A549 (cell line): ENCODE measurements around the gene GPR4. TPM values are rescaled to one million over a fixed set of nuclear protein-coding genes. Genes with fewer than 3 reads are reported as not detected.

Source experiments
- ATAC-seq, 2 experiments: fragments of 200-7000 bp in 1 of 2; fragments of >200 bp in 1 of 2; cut with Nextera tagmentation in 1 of 2; cut with Tn5 transposase in 1 of 2; 3 replicates each; pipeline versions ENCODE4 v1.8.0 to v1.9.1; 2018 to 2020; ENCODE audit warnings: mild to moderate bottlenecking in 1 of 2, moderate library complexity in 1 of 2
- CTCF ChIA-PET: fragments of 300-600 bp; sonication (Branson Sonifier 250); formaldehyde crosslinking; extraction: SDS; loops from one replicate; lab custom pipeline; 2021; ENCODE audit warnings: antibody characterized with exemption, inconsistent platforms; lab: Yijun Ruan, JAX
- POLR2A ChIA-PET: fragments of 350-600 bp; formaldehyde crosslinking; extraction: SDS; loops from one replicate; lab custom pipeline; 2021; ENCODE audit warnings: antibody characterized with exemption, inconsistent platforms; lab: Yijun Ruan, JAX
- DNase-seq, 2 experiments: peaks; one replicate each; pipeline versions ENCODE4 v3.0.0 to v3.0.0-alpha.2; 2011 to 2016; ENCODE audit warnings: low read depth in 1 of 2, low spot score in 1 of 2
- FAIRE-seq: peaks from 2 replicates; lab custom pipeline; 2011; peaks lifted over from hg19 to GRCh38; lab: Jason Lieb, UNC
- H3K27ac ChIP-seq, 2 experiments: fragments of >200 bp; sonication (Bioruptor Twin); formaldehyde crosslinking; 3 replicates each; pipeline ENCODE4 v1.5.1; 2016 to 2017
- H3K4me1 ChIP-seq: fragments of >200 bp; sonication (Bioruptor Twin); formaldehyde crosslinking; 3 replicates; pipeline ENCODE4 v1.6.1; 2016
- H3K4me2 ChIP-seq: fragments of >200 bp; sonication (Bioruptor Twin); formaldehyde crosslinking; 3 replicates; pipeline ENCODE4 v1.6.1; 2016
- H3K4me3 ChIP-seq: fragments of >200 bp; sonication (Bioruptor Twin); formaldehyde crosslinking; 3 replicates; pipeline ENCODE4 v1.5.1; 2016
- H3K9me3 ChIP-seq: fragments of >200 bp; sonication (Bioruptor Twin); formaldehyde crosslinking; 3 replicates; pipeline ENCODE4 v1.6.1; 2016
- CBX8 ChIP-seq: fragments of 200-600 bp; sonication (generic); IDR thresholded peaks from 2 replicates; pipeline ENCODE4 v1.6.1; 2016
- EHMT2 ChIP-seq: fragments of 200-600 bp; sonication (generic); IDR thresholded peaks from 2 replicates; pipeline ENCODE4 v1.6.1; 2016; ENCODE audit warnings: antibody characterized with exemption, low read depth, mild to moderate bottlenecking, moderate library complexity
- EP300 ChIP-seq, 2 experiments: fragments of >200 bp; sonication (Bioruptor Twin); formaldehyde crosslinking; IDR thresholded peaks; 2 replicates in 1 of 2; 3 replicates in 1 of 2; pipeline ENCODE4 v1.6.1; 2016 to 2017
- FOSL2 ChIP-seq, 2 experiments: fragments of 450-650 bp in 1 of 2; fragments of >200 bp in 1 of 2; sonication (Bioruptor Twin) in 1 of 2; formaldehyde crosslinking; IDR thresholded peaks; 2 replicates each; pipeline versions ENCODE4 v1.5.0 to v1.6.1; 2016 to 2020; ENCODE audit warnings: mild to moderate bottlenecking in 1 of 2, moderate library complexity in 1 of 2
- KDM5A ChIP-seq: fragments of 200-600 bp; sonication (generic); IDR thresholded peaks from 2 replicates; pipeline ENCODE4 v1.6.1; 2016; ENCODE audit warnings: antibody characterized with exemption, mild to moderate bottlenecking
- NFE2L2 ChIP-seq: fragments of 150-350 bp; conservative IDR thresholded peaks from 2 replicates; pipeline ENCODE4 v1.6.1; 2014; ENCODE audit warnings: low read length
- PHF8 ChIP-seq: fragments of 200-600 bp; sonication (generic); IDR thresholded peaks from 2 replicates; pipeline ENCODE4 v1.6.1; 2016; ENCODE audit warnings: low read depth, mild to moderate bottlenecking, antibody characterized with exemption, moderate library complexity, borderline replicate concordance
- POLR2A ChIP-seq: IDR thresholded peaks from 2 replicates; pipeline ENCODE4 v1.6.1; 2012; ENCODE audit warnings: mild to moderate bottlenecking, low read length
- RCOR1 ChIP-seq: fragments of 150-350 bp; IDR thresholded peaks from 2 replicates; pipeline ENCODE4 v1.6.1; 2014; ENCODE audit warnings: antibody characterized with exemption, low read length, low read depth
- TP53 ChIP-seq: fragments of 250-450 bp; sonication (Bioruptor Pico); IDR thresholded peaks from 2 replicates; pipeline ENCODE4 v1.5.0; 2021; ENCODE audit warnings: mild to moderate bottlenecking, moderate library complexity
- WGBS: methylation state at CpG from one replicate; pipeline ENCODE4 v1.1.6; 2017; ENCODE audit errors: missing lambda C conversion rate; 5-methylcytosine and 5-hydroxymethylcytosine counted together
- polyA plus RNA-seq, 4 experiments: library from polyadenylated mRNA; depleted of rRNA in 3 of 4; stranded (reverse); fragments of >200 nt; fragmentation: RNase III in 1 of 4; extraction: RNeasy Plus Mini Kit Qiagen cat#74134 plus additional on column Dnase treatment in 1 of 4; gene quantifications; 2 replicates in 3 of 4; 3 replicates in 1 of 4; pipeline ENCODE4 v1.2.3, GENCODE V29; 2011 to 2017
- TF ChIP-seq, protein P1 (sequence below): IDR thresholded peaks from 2 replicates; pipeline ENCODE4 v1.6.1; 2012; ENCODE audit warnings: low read depth, borderline replicate concordance
- TF ChIP-seq, protein P2 (sequence below): fragments of 150-350 bp; IDR thresholded peaks from 2 replicates; pipeline ENCODE4 v1.6.1; 2014; ENCODE audit warnings: low read depth, mild to moderate bottlenecking, low read length
- TF ChIP-seq, protein P3 (sequence below): fragments of 250-450 bp; sonication (Bioruptor Pico); IDR thresholded peaks from 2 replicates; pipeline ENCODE4 v1.5.0; 2021; ENCODE audit warnings: mild to moderate bottlenecking, moderate library complexity, borderline replicate concordance

Gene GPR4
- polyA plus RNA-seq, 2 of the 4 experiments (the other 2 are of a cell fraction) = 0.03 to 0.10 TPM

DNA sequence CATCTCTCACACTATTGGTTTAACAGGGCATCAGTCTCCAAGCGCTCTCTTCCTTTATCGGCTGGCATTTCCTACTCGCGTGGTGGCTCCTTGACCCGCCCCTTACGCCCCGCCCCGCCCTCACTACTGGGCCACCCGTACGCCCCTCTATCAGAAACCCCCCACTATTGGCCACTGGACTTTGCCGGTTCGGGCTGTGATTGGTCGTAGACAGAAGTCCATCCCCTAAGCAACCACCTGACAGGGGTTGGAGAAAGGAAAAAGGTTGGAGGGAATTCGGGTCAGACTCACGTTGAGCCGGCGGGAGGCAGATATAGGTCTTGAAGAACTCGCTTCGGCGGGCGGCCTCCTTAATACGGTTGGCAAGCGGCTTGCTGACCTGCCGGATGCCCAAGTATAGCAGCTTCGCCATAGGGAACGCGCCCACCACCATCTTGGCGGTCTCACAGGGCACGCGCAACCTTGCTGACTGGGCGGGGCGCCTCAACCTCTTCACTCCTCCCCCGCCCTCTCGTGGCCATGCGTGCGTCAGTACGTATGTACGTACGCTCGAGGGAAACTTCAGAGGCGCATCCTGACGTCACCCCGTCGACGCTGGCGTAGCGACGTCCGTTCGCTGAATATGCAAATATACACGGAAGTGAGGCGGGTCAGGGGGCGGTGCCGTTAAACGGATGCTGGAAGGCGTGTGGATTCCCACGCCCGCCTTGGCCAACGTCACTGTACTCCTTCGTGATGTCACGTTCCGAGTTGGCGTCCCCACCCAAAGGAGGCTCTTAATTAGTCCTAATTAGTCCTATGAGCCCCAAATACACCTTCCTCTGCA is 17.5 kb downstream of the GPR4 start, which contains the start of gene OPA3 (continued):
- TF ChIP-seq KDM5A (no peak), PHF8 (peak; percentile 77), EP300 (IDR thresholded peaks at IDR 0.05) (no peak)
- TF ChIP-seq, protein P1, sequence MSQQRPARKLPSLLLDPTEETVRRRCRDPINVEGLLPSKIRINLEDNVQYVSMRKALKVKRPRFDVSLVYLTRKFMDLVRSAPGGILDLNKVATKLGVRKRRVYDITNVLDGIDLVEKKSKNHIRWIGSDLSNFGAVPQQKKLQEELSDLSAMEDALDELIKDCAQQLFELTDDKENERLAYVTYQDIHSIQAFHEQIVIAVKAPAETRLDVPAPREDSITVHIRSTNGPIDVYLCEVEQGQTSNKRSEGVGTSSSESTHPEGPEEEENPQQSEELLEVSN = peak; percentile 78; the same call in 1 of the 2 replicates

DNA sequence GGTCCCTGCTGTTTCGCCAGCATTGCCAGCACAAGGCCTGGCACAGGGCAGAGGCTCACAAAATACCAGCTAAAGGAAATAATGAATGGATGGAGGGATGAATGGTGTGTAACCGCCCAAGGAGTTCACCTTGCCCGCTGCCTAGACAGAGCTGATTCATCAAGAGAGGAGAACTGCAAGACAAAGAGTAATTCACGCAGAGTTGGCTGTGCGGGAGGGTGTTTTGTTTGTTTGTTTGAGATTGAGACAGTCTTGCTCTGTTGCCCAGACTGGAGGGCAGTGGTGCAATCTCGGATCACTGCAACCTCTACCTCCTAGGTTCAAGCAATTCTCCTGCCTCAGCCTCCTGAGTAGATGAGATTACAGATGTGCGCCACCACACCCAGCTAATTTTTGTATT is 20.4 kb downstream of the GPR4 start:
- Histone ChIP-seq H3K4me3 (no peak overlapping the region), H3K27ac (peak overlapping the region; percentile 23 to 58; a peak in 4 of 6 replicates), H3K4me2 (no peak overlapping the region), H3K9me3 (no peaks in the 10 kb centered on the region), H3K4me1 (peaks cover 42% of the 10 kb centered on the region)
- FAIRE-seq (no peak), ATAC-seq (no peak), DNase-seq (peak in 1 of 2 experiments; percentile 66)
- CTCF ChIA-PET = interaction anchor here (0.9 to 10.5 kb wide), 6 partner anchors 12 to 142 kb away, joined by 3 to 91 read pairs (median 4); partner anchors contain the start of gene EML2
- WGBS = 65% methylated on average over 7 of the region's 7 CpGs
- TF ChIP-seq RCOR1 (no peak), FOSL2 (IDR thresholded peaks at IDR 0.05) (no peak), FOSL2 (CRISPR knock-in tag; IDR thresholded peaks at IDR 0.05) (peak; percentile 48; the same call in 1 of the 2 replicates), TP53 (CRISPR knock-in tag) (no peak), CBX8 (no peak), EHMT2 (no peak)
- TF ChIP-seq, protein P2, sequence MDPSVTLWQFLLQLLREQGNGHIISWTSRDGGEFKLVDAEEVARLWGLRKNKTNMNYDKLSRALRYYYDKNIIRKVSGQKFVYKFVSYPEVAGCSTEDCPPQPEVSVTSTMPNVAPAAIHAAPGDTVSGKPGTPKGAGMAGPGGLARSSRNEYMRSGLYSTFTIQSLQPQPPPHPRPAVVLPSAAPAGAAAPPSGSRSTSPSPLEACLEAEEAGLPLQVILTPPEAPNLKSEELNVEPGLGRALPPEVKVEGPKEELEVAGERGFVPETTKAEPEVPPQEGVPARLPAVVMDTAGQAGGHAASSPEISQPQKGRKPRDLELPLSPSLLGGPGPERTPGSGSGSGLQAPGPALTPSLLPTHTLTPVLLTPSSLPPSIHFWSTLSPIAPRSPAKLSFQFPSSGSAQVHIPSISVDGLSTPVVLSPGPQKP = no peak
- POLR2A ChIA-PET = interaction anchor here (0.6 kb wide), 1 partner anchor 489 kb away, joined by 3 read pairs; no protein-coding TSS in a partner anchor

DNA sequence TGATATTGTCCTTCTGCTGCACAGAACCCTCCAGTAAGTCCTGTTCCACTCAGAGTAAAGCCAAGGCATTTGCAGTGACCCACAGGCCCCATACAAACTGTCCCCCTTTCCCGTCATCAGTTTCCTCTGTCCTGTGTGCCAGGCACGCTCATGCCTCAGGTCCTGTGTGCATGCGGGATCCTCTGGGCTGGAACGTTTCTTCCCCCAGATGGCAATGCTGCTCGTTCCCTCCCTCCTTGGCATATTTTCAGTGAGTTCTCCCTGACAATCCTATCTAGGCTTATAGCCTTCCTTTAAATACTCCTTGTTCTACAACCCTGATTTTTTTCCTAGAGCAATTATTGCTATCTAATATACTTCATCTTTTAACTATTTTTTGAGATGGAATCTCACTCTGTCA is 23.2 kb downstream of the GPR4 start:
- FAIRE-seq (no peak), DNase-seq (no peak), ATAC-seq (no peak)
- POLR2A ChIA-PET = no interaction called here
- no peak overlapping the region for H3K4me3 ChIP-seq
- peak overlapping the region; percentile 79 to 85 for H3K27ac ChIP-seq
- H3K4me2 ChIP-seq = peak overlapping the region; percentile 78
- H3K4me1 ChIP-seq = peaks cover 53% of the 10 kb centered on the region
- TF ChIP-seq, protein P3, sequence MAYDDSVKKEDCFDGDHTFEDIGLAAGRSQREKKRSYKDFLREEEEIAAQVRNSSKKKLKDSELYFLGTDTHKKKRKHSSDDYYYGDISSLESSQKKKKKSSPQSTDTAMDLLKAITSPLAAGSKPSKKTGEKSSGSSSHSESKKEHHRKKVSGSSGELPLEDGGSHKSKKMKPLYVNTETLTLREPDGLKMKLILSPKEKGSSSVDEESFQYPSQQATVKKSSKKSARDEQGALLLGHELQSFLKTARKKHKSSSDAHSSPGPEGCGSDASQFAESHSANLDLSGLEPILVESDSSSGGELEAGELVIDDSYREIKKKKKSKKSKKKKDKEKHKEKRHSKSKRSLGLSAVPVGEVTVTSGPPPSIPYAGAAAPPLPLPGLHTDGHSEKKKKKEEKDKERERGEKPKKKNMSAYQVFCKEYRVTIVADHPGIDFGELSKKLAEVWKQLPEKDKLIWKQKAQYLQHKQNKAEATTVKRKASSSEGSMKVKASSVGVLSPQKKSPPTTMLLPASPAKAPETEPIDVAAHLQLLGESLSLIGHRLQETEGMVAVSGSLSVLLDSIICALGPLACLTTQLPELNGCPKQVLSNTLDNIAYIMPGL (CRISPR knock-in tag) = no peak
- TF ChIP-seq NFE2L2 (no peak), POLR2A (no peak)
- 90% methylated on average over 5 of the region's 5 CpGs for WGBS
- CTCF ChIA-PET = interaction anchor here (1.1 to 1.3 kb wide), 3 partner anchors 9 to 37 kb away, joined by 3 to 4 read pairs (median 3); no protein-coding TSS in a partner anchor
- no peaks in the 10 kb centered on the region for H3K9me3 ChIP-seq
